HG03139 (cell line): ENCODE results near the gene HBS1L.

Source experiments
- ATAC-seq: cut with Tn5 transposase; IDR thresholded peaks from one replicate; pipeline ENCODE4 v1.9.1; 2021; ENCODE audit not compliant: unreplicated experiment

The HBS1L gene

DNA sequence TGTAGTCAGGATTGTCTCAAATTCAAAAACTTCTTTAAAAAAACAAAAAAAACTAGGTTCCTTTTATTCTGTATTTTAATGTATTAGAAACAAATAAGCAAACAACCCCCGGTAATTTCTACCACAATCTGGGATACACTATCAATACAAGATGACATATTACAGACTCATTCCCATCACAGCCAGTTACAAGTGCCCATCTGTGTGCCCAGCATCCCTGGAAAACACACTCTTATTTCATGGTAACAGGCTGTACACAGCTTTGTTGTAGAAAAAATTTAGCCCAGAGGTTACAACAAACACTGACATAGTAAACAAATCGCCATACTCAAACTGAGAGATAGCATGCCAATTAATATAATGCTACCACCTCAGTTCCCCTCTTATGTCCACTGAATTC lies 16.3 kb downstream of the HBS1L start:
- ATAC-seq: no peak

DNA sequence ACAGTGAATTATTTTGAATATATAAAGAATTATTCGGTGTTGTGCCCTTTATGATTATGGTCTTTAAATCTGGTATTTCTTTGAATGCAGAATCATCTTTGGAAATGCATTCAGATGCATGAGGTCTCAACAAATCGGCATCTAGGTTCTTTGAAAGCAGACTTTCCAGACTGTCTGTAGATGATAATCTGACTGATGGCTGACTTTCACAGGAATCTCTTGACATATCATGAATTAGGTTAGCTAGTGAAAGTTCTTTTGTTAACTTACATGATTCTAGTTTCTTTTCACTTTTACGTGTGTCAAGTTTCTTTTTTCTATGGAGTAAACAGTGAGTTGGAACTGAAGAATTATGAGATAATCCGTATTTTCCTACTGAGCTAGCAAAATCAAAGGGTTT lies 17.1 kb downstream of the HBS1L start:
- no peak for ATAC-seq

DNA sequence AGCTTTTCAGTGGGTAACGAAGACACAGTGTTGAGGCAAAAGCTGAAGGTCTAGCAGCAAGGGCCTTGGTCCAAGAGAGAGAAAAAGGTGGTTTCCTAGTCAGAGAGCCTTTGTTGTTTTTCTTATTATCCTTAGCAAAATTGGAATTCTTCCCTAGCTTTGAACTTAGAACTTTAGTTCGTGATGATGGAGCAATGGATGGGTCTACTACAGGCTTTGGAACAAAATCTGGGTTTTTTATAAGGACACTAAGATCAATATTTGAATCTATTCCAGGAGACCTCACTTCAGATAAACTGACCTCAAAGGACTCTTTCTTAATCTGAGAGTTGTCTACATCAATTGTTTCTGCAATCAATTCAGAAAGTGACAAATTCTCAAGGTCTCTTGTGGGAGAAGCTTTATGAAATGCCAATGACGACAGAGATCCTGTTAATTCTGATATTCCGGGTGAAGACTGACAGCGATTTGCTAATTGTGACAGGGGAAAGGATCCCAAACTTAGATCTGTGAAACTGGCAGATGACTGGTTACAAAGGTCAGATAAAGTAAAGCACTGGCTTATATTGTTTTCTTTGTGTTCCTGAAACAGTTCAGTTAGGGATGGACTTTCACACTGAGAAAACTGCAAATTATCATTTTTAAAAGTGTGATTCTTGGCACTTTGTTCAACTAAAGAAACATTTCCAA lies 17.7 kb downstream of the HBS1L start:
- no peak for ATAC-seq

DNA sequence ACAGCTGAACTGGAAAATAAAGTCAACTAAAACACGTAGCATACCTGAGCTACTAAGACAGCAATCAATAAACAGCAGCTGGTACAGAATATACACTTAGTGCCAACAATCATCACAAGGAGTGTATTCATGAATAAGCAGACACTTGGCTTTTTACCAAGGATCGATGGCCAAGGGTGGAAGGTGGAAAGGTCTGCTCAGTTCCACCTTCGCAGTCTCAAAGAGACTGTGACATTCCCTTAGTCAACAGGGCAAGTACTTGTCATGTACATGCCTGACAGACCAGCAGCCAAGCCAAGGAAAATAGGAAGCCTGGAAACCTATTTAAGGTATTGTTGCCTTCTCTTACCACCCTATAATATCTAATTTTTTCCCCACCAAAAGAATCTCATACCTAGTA lies 21.4 kb downstream of the HBS1L start:
- ATAC-seq: no peak

DNA sequence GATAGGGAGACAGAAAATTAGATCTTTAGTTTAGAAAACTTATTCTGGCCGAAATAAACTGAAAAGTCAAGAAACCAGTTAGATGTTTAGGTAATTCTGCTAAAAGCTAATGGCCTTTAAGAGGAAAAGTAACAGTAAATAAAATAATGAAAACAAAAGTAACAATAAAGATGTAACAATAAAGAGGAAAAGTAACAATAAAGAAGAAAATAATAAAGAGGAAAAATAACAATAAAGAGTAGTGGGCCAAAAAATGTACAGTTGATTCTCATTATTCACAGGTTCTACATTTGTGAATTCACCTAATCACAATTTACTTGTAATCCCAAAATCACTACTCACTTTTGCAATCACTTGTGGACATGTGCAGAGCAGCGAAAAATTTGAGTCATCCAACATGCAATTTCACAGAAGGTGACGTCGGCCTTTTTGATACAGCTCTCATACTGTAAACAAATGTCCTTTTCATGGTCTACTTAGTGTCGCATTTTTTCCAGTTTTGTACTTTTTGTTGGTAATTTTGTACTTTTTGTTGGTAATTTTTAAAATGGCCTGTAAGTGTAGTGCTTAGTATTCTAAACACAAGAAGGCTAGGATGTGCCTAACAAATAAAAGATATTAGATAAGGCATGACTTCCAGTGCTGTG lies 24.0 kb downstream of the HBS1L start:
- no peak for ATAC-seq

DNA sequence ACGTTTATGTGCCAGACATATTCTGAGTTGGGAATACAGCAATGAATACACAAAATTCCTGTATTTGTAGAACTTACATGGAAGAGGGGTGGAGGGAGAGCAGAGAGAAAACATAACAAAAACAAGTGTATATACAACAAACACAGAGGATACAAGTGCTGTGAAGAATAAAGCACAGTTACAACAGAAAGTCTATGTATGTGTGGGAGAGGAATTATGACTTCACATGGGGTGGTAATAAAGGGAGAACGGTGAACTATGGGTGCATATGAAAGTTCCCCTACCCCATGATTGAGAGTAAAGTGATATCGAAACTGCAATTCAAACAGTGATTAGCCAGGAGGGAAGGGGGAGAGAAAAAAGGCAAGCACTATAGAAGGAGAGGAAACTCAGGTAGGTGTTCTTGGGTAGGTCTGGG lies 24.6 kb downstream of the HBS1L start:
- peak; percentile 77 for ATAC-seq

DNA sequence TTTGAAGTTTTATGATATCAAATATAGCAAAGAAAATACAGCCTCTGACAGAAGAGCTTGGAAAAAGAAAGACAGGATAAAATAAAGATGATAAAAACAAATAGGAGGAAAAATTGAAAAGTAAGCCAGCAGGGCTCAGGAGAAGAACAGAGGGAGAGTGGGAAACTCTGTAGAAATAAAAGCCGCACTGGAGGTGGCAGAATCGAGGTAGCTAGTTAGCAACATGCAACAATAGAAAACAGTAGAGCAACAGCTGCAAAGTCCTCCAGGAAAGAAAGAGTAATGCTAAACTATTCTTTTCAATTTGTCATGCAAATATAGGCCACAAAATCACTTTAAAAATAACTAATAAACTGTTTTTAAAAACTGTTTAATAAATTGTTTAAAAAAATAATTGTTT lies 28.8 kb downstream of the HBS1L start:
- ATAC-seq: no peak

DNA sequence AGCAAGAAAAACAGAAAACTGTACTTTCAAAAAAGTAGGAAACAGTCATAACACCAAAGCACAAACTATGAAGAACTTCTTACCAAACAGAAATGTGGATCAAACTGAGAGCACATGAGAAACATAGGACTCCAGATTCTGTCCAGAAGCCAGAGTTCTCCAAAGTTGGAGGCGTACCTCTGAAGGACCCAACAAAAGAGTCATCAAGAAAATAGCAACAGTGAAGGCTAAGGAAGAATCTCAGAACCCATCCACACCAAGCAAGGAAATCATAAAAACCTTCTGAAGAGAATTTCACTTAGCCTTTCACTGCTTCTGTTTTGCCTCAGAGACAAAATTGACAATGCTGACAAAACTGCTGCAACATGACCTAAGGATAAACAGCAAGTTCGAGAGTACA lies 29.4 kb downstream of the HBS1L start:
- ATAC-seq: no peak

DNA sequence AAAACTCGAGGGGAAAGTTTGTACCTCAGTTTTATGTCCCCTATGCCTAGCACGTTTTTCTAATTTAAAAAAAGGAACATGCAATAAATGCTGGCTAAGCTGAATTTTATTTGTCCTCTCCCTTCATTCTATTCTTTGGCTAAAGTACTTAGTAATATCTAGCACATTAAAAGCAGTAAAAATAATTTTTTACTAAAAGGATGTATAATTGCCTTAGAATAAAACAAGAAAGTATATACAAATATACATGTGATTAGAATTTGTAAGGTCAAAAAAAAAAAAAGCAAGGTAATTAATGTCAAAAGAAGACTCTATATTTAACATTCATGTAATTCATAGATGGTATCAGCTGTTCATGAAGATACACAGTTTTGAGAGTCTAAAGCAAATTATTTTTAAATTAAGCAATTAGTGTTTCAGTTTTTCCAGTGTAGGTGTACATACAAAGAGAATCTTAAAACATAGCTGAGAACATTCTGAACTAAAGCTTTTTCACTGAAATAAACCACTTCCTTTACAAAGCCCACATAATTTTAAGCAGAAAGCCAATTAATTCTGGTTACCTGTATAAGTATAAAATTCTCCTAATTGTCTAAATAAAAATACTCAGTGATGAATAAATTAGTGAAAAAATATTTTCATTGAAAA lies 32.4 kb downstream of the HBS1L start:
- no peak for ATAC-seq

DNA sequence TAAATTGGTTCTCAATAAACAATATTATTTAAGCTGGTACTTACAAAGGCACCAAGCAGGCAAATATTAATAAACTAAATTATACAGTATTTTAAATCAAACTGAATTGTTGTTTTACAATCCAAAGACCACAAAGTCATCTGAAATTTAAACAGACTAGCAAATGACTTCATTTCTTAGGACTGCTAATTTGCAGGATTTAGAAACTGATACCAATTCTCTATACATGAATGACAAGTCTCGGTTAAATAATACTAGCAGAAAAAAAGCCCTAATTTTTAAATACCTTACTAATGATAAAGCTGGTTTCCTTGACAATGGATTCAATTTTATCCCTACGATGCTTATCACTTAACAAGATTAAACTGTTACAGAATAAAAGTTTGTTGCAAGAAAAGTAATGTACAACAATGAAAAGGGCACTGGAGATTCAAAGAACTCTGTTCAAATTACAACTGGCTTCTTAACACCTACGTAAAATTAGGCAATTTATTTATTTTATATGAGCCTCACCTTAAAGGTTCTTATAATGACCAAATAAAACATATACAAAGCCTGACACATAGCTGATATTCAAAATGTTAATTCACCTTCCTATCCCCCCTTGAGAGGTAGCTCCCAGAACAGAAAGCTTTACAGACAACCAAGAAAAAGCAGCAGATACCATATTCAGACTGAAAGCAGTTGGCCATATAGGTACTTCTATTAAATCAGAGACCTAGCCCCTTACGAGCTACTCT lies 33.1 kb downstream of the HBS1L start:
- peak; percentile 51 for ATAC-seq

DNA sequence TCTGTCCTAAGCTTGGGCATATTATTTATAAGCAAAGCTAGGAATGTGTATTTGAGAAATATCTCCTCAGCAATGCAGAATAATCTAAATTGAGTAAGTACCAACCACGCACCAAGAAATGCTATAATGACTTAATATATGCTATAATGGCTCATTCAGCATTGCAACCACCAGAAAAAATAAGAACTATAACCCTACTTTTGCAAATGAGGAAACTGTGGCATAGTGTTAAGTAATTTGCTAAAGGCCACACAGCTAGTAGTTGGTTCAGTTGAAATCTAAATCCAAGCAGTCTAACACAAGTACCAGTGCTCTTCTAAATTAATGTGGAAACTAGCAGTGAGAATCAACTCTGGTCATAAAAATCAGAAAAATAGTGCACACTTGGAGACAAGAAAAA lies 35.7 kb downstream of the HBS1L start:
- ATAC-seq: no peak

DNA sequence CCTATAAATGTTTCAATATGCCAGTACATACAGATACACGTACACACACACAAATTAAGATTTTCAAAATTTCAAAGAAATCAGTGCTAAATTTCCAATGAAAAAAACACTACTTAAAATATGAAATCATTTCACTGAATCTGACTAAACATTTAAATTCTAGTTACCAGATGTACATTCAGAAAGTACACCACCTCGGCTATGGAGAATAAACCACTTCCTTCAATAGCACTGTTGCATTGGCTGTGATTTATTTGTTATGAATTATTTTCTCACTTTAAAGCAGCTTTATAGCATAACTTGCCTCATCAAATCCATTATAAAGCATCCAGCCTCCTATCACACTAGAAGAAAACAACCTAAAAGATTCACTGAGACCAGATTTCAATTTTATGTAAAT lies 36.6 kb downstream of the HBS1L start:
- ATAC-seq: no peak

DNA sequence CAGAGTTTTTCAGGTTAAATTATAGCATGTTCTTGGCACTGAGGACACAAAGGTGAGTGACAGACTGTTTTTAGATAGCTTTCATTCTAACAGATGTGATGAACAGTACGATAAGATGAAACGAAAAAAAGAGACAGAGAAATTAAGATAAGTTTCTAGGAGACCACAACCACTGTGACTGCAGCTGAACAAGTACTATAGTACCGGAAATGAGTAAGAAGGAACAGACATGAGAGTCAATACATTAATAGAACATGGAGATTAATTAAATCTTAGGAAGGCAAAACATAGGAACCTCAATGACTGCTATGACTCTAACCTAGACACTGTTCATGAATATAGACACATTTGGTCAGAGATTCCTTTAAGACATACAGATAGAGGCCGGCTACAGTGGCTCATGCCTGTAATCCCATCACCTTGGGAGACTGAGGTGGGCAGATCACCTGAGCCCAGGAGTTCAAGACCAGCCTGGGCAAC lies 40.2 kb downstream of the HBS1L start:
- peak; percentile 88 for ATAC-seq

DNA sequence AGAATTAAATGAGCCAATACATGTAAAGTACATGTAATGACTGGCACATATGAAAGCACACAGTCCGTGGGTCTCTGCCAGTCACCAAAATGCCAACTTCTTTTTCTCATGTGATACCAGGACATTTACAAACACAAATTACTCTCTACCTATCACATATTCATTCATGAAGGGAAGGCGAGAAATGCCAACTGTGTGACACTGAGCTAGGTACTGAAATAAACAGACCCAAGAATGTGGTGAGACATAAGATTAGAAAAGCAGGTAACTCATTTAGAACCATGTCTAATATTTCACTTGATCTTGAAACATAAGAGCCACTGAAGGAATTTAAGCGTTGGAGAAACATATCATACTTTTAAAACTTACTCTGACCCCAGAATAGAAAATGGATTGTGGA lies 41.4 kb downstream of the HBS1L start:
- ATAC-seq: no peak

DNA sequence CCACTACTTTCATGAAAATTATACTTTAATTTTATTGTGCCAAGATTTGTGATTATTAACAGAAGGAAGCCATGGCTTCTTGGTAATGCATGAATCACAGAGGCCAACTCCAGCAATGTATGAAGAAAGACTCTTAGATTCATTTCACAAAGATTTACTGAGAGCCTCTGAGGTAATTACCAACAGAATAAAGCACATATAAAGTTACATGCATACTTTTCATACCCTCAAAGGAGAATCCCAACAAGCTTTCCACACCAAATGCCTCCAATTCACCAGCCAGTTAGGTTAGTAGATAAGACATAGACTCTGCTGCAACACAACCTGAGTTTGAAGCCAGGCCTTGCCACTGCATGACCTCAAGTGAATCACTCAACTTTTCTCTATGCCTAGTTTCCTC lies 41.9 kb downstream of the HBS1L start:
- ATAC-seq: no peak

DNA sequence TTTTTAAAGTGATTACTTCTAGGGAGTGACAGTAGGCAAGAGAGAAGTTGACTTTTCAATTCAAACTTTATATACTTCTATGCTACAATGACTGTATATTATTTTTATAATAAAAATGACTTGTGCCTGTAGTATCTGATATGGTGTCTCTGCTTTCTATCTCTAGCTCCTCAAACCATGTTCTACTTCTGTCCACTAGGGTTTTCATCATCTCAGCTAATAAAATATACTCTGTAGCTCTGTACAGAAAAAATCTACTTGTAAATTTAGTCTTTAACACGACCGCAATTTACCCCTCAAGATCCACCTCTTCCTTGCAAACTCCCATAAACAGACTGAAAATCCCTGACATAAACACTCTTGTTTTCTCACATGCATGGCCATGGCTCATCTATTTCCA lies 42.3 kb downstream of the HBS1L start:
- ATAC-seq: no peak

DNA sequence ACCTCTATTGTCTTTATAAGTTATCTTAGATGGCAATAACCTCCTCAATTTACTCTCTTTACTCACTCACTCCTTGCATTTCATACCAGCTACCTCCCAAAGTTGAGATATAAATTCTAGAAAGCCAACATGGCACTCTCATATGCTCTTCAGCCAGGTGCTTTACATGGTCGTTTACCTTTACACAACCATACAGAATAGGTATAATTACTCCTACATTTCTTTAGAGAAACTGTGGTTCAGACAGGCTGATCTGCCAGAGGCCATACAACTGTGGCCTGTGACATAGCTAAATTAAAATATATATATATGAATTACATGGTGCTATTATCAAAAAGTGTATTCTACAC lies 45.7 kb downstream of the HBS1L start:
- no peak for ATAC-seq

DNA sequence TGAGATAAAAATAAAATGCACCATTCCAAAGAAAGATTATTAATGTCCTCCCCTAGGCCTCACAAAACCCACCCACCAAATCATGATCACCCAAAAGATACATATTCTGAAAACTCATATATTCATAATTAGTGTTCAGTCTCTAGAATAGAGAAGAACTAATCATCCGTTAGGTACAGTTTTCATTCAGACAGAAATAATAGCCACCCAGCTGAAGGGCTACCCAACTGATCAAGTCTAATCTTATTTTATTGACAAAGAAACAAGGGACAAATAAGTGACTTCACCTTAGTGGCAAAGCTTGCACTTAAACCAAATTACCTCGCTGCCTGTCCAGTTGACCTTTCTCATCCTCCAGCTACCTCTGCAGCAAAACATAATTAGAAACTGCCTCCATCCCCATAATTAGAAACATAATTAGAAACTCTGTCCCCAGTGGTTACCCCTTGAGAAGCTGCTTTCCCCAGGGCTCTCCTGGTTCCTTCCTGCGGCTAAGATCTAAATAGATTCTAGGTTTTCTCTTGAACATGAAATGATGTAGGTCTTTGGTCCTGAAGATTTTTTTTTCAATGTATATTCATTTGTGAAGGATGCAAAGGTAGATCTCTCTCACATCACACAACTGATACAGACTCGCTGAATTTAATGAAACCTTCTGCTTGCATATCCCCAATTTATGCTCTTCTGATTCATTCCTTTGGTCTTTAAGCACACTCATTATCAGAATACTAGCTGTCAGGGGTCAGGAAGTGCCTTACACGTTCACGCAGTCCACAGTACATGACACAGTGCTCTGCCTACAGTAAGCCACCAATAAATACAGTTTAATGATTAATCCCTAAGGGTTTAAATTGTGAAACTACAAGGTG lies 46.3 kb downstream of the HBS1L start:
- ATAC-seq: peak; percentile 94

DNA sequence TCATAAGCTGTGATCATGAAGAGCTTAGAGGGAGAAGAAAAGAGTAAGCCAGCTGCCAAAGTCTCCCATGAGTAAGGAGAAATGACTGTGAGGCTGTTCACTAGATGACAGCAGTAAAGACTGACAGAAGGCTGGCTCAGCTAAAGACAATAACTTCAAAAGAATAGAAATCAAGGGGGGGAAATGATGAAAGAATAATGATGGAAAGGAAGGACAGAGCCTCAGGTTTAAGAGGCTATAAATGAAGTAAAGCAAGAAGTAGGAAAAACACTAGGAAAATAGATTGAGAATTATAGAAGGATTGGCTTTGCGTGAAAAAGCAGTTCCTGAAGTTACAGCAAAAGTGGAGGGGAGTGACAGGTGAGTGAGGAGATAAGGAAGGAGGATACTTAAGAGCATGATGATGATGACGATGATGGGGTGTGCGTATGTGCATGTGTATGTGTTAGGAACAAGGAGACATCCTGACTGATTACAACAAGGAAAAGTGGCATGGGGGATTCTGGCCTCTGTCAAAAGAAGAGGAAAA lies 48.2 kb downstream of the HBS1L start:
- no peak for ATAC-seq

DNA sequence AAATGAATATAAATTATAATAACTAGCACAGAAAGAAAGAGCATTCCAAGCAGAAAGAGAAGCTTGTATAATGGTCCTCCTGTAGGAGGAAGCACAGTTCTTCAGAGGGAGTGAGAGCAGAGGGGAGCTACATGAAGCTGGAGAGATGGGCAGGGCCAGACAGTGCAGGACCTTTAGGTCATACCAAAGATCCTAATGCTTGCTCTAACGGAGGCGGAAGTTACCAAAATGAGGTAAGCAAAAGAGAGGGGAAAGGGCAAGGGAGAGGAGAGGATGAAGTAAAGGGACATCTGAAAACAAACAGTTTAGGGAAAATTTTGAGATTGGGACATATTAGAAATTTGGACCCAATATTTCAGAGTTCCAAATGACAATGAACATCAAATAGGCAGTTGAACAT lies 50.2 kb downstream of the HBS1L start:
- ATAC-seq: no peak
